ENCODE results near the gene MTG2. TPM values are rescaled to one million over a fixed set of nuclear protein-coding genes. Genes with fewer than 3 reads are reported as not detected.
"Not testable (repeated sequence)": the region's sequence is repeated elsewhere in the genome, so short reads cannot be mapped to it uniquely, and the experiment has no call there.

MTG2 gene
- total RNA-seq, 1 donor from 2014 or later: 42.1 TPM

DNA sequence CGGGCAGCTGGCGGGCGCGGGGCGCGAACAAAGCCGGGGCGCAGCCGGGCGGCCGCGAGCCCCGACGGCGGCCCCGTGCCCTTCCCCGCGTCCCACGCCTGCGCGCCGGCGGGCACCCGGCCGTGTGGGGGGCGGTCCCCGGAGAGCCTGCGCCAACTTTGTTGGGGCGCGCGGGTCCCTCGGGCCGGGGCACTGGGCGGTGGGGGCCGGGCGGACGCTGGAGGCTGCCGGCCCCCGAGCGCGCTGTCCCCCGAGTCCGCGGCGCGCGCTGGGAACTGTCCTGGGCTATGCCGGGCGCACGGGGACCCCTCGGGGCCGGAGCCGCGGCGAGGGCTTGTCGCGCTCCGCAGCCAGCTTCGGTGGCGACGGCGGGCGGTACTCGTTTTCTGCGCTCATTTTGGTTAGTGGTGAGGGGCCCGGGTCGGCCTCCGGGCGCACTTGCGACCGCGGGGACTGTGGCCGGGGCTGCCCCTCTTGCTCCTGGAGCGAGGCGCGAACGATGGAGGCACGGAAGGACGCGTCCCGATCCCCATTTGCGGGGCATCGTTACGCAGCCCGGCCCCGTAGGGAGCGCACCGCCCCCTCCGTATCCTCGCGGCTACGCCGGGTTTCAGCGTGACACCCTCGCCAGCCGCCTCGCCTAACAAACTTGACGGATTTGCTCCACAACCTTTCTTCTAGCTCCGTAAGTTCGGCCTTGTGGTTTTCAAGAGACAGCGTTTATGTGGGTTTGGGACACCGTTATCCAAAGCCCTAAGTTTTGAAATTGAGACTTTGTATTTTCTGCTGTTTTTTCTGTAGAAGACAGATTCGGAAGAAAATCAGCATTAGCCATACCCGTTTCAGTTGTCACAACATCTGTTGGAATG, 38.6 kb upstream of the MTG2 start:
- intact Hi-C loops (cut with micrococcal nuclease): loop anchor here (1.0 to 5.0 kb wide), 5 partner anchors 22 to 243 kb away; partner anchors contain the start of genes ADRM1, LSM14B, OSBPL2 and RPS21

DNA sequence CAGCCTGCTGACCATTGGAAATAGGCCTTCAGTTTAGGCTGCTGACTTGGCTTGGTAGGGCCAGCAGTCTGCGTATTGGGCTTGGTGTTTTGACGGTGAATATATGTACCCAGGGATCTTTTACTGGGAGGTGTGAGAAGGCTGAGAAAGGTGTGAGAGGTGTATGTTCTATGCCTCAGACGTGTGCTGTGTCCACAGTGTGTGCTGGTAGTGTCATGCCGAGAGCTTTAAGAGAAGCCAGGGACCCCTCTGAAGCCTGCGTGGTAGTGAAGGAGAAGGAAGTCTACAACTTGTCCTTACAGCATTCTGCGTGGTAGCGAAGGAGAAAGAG, 37.2 kb upstream of the MTG2 start:
- intact Hi-C loops (cut with micrococcal nuclease): no loop called here

DNA sequence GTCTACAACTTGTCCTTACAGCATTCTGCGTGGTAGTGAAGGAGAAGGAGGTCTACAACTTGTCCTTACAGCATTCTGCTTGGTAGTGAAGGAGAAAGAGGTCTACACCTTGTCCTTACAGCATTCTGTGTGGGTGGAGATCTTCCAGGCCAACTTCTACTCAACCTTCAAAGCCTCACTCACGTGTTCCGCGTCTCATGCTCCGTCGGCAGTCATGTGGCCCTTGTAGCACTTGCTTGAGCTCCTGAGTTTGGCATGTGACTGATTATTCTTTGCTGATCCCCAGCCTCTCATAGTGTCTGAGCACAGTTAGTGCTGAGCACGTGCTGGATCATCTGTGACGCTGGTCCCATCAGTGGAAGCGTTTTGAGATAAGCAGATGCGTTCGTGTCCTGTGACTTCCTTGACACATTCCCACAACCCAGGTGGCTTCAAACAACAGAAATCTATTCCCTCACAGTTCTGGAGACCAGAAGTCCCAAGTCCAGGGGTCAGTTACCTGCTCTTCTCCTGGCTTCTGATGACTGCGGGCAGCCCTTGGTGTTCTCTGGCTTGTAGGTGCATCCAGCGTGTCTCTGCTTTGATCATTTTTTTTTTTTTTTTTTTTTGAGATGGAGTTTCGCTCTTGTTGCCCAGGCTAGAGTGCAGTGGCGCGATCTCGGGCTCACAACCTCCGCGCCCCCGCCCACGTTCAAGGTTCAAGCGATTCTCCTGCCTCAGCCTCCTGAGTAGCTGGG, 36.6 kb upstream of the MTG2 start:
- intact Hi-C loops (cut with micrococcal nuclease): no loop called here

DNA sequence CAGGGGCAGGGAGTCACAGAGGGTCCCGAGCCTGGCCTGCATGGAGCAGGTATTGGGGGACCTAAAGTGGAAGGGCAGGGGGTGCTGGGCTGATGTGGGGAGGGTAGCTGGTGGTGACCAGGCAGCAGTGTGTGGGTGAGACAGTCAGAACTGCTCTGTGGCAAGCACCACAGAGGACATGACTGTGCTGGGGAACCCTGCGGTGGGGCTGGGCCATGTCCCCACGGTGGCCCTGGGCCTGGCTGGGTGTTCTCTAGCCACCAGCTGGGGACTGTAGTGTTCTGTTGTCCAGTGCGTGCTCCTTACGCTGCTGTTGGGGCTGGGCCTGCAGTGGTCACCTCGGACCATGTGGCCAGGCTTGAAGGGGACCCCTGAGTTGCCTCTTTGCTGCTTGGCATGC, 35.7 kb upstream of the MTG2 start:
- intact Hi-C loops (cut with micrococcal nuclease): no loop called here

DNA sequence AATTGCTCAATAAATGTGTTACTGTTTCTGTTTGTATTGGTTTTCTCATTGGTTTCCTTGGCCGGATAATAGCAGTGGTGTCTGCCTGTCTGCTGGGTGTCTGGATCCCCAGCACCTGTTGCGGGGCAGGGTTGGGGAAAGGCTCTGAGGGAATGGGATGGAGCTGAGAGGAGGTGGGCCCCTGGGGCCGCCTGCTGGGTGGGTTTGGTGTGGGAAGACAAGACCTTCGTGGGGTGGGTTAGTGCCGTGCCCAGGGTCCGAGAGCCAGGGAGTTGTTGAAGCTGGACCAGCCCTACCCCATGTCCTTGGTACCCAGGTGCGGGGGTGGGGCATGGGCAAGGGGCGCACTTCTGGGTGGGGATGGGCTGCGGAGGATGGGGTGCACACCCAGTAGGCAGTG, 35.3 kb upstream of the MTG2 start:
- intact Hi-C loops (cut with micrococcal nuclease): no loop called here

DNA sequence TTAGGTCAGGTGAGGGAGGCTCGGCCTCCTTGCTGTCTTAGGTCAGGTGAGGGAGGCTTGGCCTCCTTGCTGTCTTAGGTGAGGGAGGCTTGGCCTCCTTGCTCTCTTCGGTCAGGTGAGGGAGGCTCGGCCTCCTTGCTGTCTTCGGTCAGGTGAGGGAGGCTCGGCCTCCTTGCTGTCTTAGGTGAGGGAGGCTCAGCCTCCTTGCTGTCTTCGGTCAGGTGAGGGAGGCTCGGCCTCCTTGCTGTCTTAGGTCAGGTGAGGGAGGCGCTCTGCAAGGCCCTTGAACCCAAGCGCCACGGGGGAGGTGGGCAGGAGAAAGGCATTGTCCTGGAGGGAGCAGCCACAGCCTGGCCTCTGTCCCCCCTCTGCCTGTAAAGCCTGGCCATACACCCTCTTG, 34.4 kb upstream of the MTG2 start:
- intact Hi-C loops (cut with micrococcal nuclease): not testable (repeated sequence)

DNA sequence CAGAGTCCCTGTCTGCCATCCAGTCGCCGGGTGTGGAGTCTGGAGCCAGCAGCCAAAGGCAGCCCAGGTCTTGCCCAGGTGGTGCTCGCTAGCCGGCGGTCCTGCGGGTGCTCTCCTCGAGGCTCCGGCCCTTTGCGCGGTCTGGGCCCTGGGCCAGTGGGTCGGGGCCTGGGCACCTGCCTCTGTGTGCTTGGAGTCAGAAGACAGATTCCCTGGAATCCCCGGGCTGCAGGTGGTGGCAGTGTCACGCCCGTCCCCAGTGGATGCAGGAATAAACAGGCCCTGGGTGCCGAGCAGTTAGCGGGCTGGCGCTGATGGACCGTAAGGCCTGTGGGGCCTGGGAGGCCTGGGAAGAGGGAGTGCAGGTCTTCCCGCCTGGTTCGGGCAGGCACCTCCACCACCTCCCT, 33.9 kb upstream of the MTG2 start:
- intact Hi-C loops (cut with micrococcal nuclease): no loop called here

DNA sequence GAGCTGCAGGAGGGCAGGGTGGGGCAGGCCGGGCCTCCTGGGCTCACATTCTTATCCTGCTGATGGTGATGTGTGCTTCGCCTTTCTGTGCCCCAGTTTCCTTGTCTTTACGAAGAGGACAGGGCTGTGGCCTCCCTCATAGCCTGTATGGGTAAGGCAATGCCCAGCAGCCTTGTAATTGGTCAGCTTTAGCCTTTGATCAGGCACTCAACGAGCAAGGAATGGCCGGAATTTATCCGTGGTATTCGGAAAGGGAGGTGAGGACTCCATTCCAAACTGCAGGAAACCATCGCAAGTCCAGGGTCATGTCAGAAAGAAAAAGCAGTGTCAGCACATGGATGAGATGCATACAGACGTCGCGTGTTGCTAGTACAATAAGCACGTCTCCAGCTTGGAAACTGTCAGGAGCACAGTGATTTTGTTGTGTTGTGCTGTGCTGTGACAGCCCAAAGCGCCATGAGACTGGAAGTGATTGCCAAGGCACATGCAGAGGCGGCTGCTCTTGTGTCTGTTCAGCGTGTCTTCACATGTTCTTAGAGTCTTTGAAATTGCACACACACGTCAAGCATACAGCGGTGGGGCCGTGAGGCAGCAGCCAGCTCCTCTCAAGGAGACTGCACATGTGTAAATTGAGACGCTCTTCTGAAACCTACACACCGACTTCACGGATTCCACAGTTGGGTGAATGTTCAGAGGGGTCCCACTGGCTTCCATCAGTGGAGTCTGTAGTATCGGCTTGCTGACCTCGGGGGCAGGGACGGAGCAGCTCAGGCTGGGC, 33.1 kb upstream of the MTG2 start:
- intact Hi-C loops (cut with micrococcal nuclease): no loop called here

DNA sequence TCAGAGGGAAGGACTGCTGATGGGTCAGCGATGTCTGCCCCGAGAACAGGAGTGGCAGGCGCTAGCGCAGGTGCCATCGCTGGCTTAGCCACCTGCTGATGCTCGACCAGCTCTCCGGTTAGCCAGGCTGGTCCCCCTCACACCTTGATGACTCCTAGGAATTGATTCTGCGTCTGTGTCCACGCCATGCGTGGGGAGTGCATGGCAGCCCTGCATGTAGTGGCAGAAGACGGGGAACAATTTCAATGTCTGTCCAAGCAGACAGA, 32.6 kb upstream of the MTG2 start:
- intact Hi-C loops (cut with micrococcal nuclease): no loop called here

DNA sequence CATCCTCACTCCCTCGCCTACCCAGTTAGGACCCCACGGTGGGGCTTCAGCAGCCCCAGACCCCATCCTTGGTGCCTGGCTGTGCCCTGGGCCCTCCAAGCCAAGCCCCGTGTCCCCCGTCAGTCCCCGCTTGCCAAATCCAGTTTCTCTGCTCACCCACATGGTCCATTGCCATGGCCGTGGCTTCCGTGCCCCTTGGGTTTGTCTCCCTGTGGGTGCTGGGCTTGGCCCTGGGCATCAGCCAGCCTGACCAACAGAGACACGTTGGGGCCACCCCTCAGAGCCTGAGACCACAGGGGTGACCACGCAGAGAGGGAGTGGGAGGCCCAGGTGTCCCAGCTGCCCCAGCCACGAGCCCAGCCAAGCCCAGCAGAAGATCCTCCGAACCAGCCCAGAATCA, 31.6 kb upstream of the MTG2 start:
- intact Hi-C loops (cut with micrococcal nuclease): no loop called here

DNA sequence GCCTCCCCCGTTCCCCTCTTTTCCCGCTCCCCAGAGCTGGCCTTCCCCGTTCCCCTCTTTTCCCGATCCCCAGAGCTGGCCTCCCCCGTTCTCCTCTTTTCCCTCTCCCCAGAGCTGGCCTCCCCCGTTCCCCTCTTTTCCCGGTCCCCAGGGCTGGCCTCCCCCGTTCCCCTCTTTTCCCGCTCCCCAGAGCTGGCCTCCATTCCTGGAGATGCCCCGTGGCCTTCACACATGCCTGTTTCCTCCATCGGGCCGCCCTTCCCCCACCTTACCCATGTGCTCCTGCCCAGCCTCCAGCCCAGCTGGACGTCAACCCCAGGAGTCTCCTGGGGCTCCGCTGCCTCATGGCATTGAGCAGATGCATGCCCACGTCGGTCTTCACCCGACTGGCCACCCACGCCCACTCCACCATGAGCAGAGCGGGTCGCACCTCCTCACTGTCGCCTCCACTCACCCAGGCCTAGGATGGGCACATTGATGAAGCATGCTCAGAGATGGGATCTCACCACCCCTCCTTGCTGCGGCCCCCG, 30.9 kb upstream of the MTG2 start:
- intact Hi-C loops (cut with micrococcal nuclease): no loop called here

DNA sequence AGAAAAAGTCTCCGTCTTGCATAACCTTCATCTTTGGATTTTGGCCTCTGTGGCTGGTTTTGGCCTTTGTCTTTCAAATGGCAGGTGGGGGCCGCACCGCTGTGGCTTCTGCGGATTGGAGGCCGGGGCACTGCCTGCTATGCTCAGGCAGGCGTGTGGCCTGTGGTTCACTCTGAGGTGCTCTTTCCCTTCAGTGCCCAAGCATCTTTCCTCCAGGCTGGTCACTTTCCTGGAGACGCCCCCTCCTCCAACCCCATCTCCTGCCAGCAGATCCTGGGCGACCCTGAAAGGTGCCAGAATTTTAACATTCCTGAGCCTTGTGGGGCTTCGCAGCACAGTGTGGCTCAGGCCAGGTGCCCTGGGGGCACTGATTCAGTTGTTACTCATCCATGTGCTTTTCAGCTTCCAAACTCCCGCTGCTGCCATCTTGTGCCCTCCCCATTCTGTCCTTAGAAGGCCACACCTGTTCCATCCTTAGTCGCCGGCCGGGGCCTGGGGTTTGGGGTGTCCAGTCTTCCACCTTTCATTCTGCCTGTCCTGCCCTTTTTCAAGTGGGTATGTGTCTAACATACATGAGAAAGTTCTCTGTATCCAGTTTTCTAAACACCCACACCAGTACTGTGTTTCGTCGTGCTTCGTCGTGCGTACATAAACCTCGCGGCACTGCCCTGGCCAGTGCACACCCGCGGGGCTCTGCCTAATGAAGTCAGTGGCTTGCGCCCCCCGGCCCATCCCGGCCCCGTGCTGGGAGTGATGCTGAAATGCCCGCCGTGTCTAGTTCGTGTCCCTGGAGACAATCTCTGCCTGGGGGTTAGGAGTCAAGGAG, 27.2 kb upstream of the MTG2 start:
- intact Hi-C loops (cut with micrococcal nuclease): loop anchor here (2.0 kb wide), 1 partner anchor 125 kb away; no protein-coding TSS in a partner anchor

DNA sequence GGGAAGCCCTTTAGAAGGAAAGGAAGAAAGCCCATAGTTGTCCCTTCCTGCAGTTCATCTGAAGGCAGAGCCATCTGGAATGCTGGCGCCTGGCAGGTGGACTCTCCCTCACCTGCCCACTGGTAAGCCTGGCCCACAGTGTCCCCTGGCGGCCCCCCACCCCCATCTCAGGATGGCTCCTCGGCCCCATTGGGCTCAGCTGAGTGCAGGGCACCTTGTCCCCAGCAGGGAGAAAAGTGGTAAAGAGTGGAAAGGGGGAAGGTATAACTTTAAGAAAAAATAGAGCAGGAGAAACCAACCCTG, 26.6 kb upstream of the MTG2 start:
- intact Hi-C loops (cut with micrococcal nuclease): loop anchor here (2.0 kb wide), 1 partner anchor 125 kb away; no protein-coding TSS in a partner anchor

DNA sequence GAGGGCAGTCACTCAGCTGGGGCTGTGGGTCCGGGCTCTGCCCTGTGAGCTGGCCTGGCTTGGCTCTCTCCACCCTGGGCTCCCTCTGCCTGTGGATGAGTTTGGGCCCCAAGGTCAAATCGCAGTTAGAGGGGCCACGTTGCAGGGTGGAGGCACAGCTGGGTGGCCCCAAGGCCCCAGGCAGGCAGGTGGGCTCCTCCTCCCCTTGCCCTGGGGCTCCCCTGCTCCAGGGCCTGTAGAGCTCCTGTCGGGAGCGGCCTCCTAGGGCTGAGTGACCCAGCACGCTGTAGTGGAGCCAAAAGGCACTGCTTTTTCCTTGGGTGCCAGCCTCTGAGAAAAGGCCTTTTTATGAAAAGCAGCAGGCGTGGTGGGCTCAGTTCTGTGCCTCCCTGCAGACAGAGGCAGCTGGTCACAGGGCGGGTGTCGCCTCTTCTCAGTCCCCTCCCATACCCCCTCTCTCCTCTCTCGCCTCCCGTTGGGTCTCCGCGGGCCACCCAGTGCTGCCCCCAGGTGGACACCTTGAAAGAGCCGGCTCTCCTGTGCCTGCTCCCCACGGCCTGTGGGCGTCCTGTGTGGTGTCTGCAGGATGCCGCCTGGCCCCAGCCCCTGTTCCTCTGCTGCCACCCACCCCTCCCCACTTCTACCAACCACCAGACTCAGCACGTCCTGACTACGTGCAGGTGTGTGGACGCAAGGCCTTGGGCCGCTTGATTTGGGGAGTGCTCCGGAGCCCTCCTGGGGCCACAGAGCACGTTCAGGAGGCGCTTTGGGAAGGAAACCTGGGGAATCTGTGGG, 26.0 kb upstream of the MTG2 start:
- intact Hi-C loops (cut with micrococcal nuclease): loop anchor here (1.0 to 2.0 kb wide), 3 partner anchors 126 to 146 kb away; no protein-coding TSS in a partner anchor

DNA sequence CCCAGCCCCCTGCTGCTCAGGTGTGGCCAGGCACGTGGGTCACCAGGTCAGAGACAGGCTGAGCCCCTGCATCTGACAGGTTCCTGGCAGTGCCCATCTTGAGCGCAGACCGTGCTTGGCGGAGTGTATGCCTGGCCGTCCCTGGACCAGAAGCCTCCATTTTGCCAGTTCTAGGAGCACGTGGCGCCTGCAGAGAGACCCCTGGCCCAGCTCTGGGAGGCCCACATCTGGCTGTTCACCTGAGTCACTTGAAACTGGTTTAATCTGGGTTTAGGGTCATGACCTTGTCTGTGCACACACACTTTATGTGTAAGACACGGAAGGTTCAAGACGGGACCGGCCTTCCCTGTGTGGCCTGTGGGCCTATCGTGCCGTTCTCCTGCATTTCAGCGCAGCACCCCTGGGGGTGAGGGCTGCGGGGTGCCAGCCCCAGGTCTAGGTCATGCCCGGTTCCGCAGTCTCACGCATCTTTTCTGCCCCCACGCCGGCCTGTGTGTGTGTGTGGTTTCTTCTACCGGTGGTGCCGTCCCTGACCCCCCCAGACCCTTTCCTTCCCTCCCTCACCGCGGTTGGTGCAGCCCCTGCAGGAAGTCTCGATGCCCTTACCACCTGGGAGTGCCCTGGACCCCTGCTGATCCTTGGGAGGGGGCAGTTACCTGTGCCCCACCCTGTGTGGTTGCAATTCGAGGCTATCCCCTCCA, 25.3 kb upstream of the MTG2 start:
- intact Hi-C loops (cut with micrococcal nuclease): loop anchor here (1.0 to 2.0 kb wide), 3 partner anchors 127 to 147 kb away; no protein-coding TSS in a partner anchor

DNA sequence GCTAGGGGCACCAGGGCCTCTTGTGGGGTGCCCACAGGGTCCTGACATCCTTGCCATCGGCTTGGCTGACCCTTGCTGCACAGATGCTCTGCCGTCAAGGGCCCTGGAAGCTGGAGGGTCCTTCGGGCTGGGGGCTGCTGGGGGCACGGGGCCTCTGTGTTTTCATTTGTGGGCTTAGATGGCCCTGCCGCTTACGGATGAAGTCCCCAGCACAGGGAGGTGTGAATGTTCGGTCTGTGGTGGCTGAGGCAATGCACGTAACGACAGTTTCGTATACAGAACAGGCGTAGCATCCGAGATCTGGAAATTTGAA, 24.8 kb upstream of the MTG2 start:
- intact Hi-C loops (cut with micrococcal nuclease): no loop called here

DNA sequence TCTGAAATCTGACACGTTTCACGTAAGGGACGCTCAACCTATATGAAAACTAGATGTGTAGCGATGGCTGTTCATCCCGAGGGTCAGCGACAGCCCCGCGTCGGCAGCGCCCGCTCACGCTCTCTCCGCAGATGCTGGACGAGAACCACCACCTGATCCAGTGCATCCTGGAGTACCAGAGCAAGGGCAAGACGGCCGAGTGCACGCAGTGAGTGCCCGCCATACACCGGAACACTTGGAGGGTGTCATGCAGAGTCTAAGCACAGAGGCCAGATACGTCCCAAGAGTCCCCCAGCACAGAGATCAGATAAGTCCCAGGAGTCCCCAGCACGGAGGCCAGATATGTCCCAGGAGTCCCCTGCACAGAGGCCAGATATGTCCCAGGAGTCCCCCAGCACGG, 24.3 kb upstream of the MTG2 start:
- intact Hi-C loops (cut with micrococcal nuclease): no loop called here

DNA sequence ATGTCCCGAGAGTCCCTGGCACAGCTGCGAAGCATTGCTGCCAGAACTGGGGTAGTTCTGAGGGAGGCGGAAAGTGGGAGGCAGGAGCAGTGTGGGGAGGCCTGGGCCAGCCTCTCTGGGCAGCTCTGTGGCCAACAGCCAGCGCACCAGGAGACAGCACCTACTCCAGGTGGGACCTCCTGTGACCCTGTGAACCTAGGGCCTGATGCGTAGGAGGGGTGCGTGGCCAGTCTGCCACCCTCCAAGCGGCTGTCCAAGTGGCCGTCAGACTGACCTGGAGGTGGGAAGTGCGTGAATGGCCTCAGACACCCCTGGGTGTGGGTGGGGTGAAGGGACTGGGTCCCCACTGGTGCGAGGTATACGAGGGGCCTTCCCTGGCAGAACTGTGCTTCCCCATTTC, 23.8 kb upstream of the MTG2 start:
- intact Hi-C loops (cut with micrococcal nuclease): no loop called here

DNA sequence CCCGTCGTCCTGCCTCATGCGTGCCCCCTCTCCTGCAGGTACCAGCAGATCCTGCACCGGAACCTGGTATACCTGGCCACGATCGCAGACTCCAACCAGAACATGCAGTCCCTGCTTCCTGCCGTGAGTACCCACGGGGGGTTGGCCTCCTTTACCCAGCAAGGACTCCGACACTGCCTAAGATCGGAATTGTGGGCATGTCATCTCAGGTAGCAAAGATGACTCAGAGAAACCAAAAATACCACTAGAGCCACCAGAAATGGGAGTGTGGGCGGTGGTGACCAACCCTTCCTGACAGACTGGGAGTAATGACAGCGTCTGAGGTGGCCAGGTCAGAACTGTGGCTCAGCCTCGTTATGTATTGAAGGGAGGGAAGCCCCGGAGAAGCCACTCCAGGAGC, 23.0 kb upstream of the MTG2 start:
- intact Hi-C loops (cut with micrococcal nuclease): no loop called here

DNA sequence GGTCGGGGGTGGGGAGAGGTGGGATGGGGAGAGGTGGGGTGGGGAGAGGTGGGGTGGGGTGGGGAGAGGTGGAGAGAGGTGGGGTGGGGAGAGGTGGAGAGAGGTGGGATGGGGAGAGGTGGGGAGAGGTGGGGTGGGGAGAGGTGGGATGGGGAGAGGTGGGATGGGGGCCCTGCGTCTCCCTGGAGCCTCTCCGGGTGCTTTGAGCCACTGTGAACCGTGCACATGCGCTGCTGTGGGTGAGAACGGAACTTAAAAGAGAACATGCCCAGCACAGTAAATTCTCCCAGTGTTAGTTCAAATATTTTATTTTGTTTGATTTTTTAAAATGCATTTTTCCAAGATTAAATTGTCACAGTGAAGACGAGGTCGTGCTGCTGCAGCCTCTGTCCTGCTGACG, 22.6 kb upstream of the MTG2 start:
- intact Hi-C loops (cut with micrococcal nuclease): no loop called here

Data from T-helper 1 cell treated with Interleukin-12 subunit alpha and Interleukin-12 subunit beta and Interleukin-4 antibody, amounts not matched to agents 30 ng/mL and 1 ng/mL, for 36 hours (primary cell).